GM12878 (cell line): ENCODE results near the gene TRIM7. TPM values are rescaled to one million over a fixed set of nuclear protein-coding genes. Genes with fewer than 3 reads are reported as not detected.

Experiments used
- CHD1 ChIP-seq: IDR thresholded peaks from 2 replicates; pipeline ENCODE4 v1.6.1; 2012; ENCODE audit warnings: low read depth, low read length, improper control_type of control experiment
- ELK1 ChIP-seq: IDR thresholded peaks from 2 replicates; pipeline ENCODE4 v1.6.1; 2012; ENCODE audit warnings: low read depth, low read length, improper control_type of control experiment
- GATAD2B ChIP-seq: fragments of 450-650 bp; conservative IDR thresholded peaks from 2 replicates; pipeline ENCODE4 v1.6.1; 2017; ENCODE audit warnings: low read depth, mild to moderate bottlenecking, moderate library complexity
- HDAC6 ChIP-seq: fragments of 200-600 bp; sonication (generic); IDR thresholded peaks from one replicate; pipeline ENCODE4 v1.8.0; 2017; ENCODE audit warnings: antibody characterized with exemption; ENCODE audit not compliant: unreplicated experiment
- IKZF2 ChIP-seq, 2 experiments: fragments of 450-650 bp; IDR thresholded peaks; 2 replicates each; pipeline ENCODE4 v1.6.1; 2017; ENCODE audit warnings: mild to moderate bottlenecking in 2 of 2, moderate library complexity in 2 of 2
- LARP7 ChIP-seq: fragments of 450-650 bp; IDR thresholded peaks from 2 replicates; pipeline ENCODE4 v1.6.1; 2017; ENCODE audit warnings: mild to moderate bottlenecking
- MEF2A ChIP-seq: IDR thresholded peaks from 2 replicates; pipeline ENCODE4 v1.6.1; 2011; ENCODE audit warnings: low read depth, mild to moderate bottlenecking, low read length, moderate library complexity; ENCODE audit not compliant: insufficient read depth
- MTA2 ChIP-seq: fragments of 450-650 bp; IDR thresholded peaks from 2 replicates; pipeline ENCODE4 v1.6.1; 2016; ENCODE audit warnings: low read depth, mild to moderate bottlenecking, moderate library complexity
- NFIC ChIP-seq: IDR thresholded peaks from 2 replicates; pipeline ENCODE4 v1.6.1; 2012; ENCODE audit warnings: low read depth, mild to moderate bottlenecking, inconsistent platforms, low read length, moderate library complexity
- NR2F1 ChIP-seq: fragments of 450-650 bp; conservative IDR thresholded peaks from 2 replicates; pipeline ENCODE4 v1.6.1; 2017; ENCODE audit warnings: mild to moderate bottlenecking
- PML ChIP-seq: IDR thresholded peaks from 2 replicates; pipeline ENCODE4 v1.6.1; 2012; ENCODE audit warnings: low read length, inconsistent platforms
- SMAD1 ChIP-seq: fragments of 450-650 bp; IDR thresholded peaks from 2 replicates; pipeline ENCODE4 v1.6.1; 2018; ENCODE audit warnings: mild to moderate bottlenecking, low read depth; ENCODE audit not compliant: partially characterized antibody
- SMAD5 ChIP-seq: IDR thresholded peaks from 2 replicates; pipeline ENCODE4 v1.6.1; 2016; ENCODE audit warnings: antibody characterized with exemption, low read depth
- SUPT20H ChIP-seq: IDR thresholded peaks from 2 replicates; pipeline ENCODE4 v1.6.1; 2011; ENCODE audit warnings: low read depth, mild to moderate bottlenecking, low read length, moderate library complexity, borderline replicate concordance; ENCODE audit not compliant: control insufficient read depth
- SUZ12 ChIP-seq: fragments of 200-600 bp; sonication (generic); IDR thresholded peaks from one replicate; pipeline ENCODE4 v1.6.1; 2018; ENCODE audit warnings: antibody characterized with exemption, mild to moderate bottlenecking; ENCODE audit not compliant: unreplicated experiment
- TCF3 ChIP-seq: IDR thresholded peaks from 2 replicates; pipeline ENCODE4 v1.6.1; 2012; ENCODE audit warnings: low read depth, mild to moderate bottlenecking, low read length, borderline replicate concordance; ENCODE audit not compliant: insufficient read depth
- ZBED1 ChIP-seq: IDR thresholded peaks from 2 replicates; pipeline ENCODE4 v1.6.1; 2016; ENCODE audit warnings: borderline replicate concordance
- ZNF384 ChIP-seq: IDR thresholded peaks from 2 replicates; pipeline ENCODE4 v1.6.1; 2012; ENCODE audit warnings: low read depth, mild to moderate bottlenecking, low read length, improper control_type of control experiment, borderline replicate concordance
- polyA plus RNA-seq, 11 experiments: library from polyadenylated mRNA; depleted of rRNA in 4 of 11; unstranded in 6 of 11; stranded (reverse) in 5 of 11; fragments of >200 nt; fragmentation: Nextera tagmentation in 4 of 11; fragmentation: Illumina TruSeq in 1 of 11; extraction: Ambion mirVana in 4 of 11; extraction: Trizol in 1 of 11; gene quantifications; 1 replicate in 1 of 11; 2 replicates in 10 of 11; pipeline versions ENCODE4 v1.2.1 to v1.2.3, GENCODE V29; 2011 to 2016; ENCODE audit warnings: inconsistent platforms in 2 of 11, missing spikeins in 2 of 11, low read depth in 1 of 11
- total RNA-seq, 4 experiments: library from RNA; depleted of rRNA in 3 of 4; stranded (reverse); fragments of >200 nt in 3 of 4; fragmentation: Illumina TruSeq in 1 of 4; extraction: Trizol in 1 of 4; gene quantifications; 2 replicates each; pipeline versions ENCODE4 v1.2.1 to v1.2.3, GENCODE V29; 2013 to 2021
- TF ChIP-seq, protein P1 (sequence below): fragments of 450-650 bp; IDR thresholded peaks from 2 replicates; pipeline ENCODE4 v1.6.1; 2017; ENCODE audit warnings: mild to moderate bottlenecking, low read depth, inconsistent platforms; ENCODE audit not compliant: poor library complexity, severe bottlenecking
- TF ChIP-seq, protein P2 (sequence below): fragments of 450-650 bp; IDR thresholded peaks from 2 replicates; pipeline ENCODE4 v1.6.1; 2018; ENCODE audit warnings: mild to moderate bottlenecking, low read depth, moderate library complexity; ENCODE audit not compliant: partially characterized antibody
- TF ChIP-seq, protein P3 (sequence below): IDR thresholded peaks from 2 replicates; pipeline ENCODE4 v1.6.1; 2012; ENCODE audit warnings: low read depth, low read length, improper control_type of control experiment
- TF ChIP-seq, protein P4 (sequence below): IDR thresholded peaks from 2 replicates; pipeline ENCODE4 v1.6.1; 2012; ENCODE audit warnings: low read length, inconsistent platforms

Gene TRIM7
- total and polyA plus RNA-seq, 10 of the 15 experiments (the other 5 are each of a cell fraction or from before 2014, with no cell fraction given): 0.02 to 1.6 (median 0.41) TPM

- TF ChIP-seq, protein P1, sequence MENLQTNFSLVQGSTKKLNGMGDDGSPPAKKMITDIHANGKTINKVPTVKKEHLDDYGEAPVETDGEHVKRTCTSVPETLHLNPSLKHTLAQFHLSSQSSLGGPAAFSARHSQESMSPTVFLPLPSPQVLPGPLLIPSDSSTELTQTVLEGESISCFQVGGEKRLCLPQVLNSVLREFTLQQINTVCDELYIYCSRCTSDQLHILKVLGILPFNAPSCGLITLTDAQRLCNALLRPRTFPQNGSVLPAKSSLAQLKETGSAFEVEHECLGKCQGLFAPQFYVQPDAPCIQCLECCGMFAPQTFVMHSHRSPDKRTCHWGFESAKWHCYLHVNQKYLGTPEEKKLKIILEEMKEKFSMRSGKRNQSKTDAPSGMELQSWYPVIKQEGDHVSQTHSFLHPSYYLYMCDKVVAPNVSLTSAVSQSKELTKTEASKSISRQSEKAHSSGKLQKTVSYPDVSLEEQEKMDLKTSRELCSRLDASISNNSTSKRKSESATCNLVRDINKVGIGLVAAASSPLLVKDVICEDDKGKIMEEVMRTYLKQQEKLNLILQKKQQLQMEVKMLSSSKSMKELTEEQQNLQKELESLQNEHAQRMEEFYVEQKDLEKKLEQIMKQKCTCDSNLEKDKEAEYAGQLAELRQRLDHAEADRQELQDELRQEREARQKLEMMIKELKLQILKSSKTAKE: no peak
- TF ChIP-seq TCF3: no peak
- TF ChIP-seq, protein P2, sequence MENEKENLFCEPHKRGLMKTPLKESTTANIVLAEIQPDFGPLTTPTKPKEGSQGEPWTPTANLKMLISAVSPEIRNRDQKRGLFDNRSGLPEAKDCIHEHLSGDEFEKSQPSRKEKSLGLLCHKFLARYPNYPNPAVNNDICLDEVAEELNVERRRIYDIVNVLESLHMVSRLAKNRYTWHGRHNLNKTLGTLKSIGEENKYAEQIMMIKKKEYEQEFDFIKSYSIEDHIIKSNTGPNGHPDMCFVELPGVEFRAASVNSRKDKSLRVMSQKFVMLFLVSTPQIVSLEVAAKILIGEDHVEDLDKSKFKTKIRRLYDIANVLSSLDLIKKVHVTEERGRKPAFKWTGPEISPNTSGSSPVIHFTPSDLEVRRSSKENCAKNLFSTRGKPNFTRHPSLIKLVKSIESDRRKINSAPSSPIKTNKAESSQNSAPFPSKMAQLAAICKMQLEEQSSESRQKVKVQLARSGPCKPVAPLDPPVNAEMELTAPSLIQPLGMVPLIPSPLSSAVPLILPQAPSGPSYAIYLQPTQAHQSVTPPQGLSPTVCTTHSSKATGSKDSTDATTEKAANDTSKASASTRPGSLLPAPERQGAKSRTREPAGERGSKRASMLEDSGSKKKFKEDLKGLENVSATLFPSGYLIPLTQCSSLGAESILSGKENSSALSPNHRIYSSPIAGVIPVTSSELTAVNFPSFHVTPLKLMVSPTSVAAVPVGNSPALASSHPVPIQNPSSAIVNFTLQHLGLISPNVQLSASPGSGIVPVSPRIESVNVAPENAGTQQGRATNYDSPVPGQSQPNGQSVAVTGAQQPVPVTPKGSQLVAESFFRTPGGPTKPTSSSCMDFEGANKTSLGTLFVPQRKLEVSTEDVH: no peak
- TF ChIP-seq LARP7: no peak
- TF ChIP-seq MEF2A: no peak
- no peak for TF ChIP-seq MTA2
- TF ChIP-seq PML: peak; percentile 67
- no peak for TF ChIP-seq ELK1
- TF ChIP-seq, protein P3, sequence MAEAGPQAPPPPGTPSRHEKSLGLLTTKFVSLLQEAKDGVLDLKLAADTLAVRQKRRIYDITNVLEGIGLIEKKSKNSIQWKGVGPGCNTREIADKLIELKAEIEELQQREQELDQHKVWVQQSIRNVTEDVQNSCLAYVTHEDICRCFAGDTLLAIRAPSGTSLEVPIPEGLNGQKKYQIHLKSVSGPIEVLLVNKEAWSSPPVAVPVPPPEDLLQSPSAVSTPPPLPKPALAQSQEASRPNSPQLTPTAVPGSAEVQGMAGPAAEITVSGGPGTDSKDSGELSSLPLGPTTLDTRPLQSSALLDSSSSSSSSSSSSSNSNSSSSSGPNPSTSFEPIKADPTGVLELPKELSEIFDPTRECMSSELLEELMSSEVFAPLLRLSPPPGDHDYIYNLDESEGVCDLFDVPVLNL: no peak
- TF ChIP-seq ZBED1: no peak
- no peak for TF ChIP-seq NR2F1
- TF ChIP-seq GATAD2B: no peak
- no peak for TF ChIP-seq SUZ12
- TF ChIP-seq SUPT20H: no peak
- TF ChIP-seq SMAD1: no peak
- no peak for TF ChIP-seq CHD1
- TF ChIP-seq ZNF384: no peak
- no peak for TF ChIP-seq IKZF2 (IDR thresholded peaks at IDR 0.05)
- TF ChIP-seq SMAD5: no peak
- no peak for TF ChIP-seq HDAC6
- TF ChIP-seq, protein P4, sequence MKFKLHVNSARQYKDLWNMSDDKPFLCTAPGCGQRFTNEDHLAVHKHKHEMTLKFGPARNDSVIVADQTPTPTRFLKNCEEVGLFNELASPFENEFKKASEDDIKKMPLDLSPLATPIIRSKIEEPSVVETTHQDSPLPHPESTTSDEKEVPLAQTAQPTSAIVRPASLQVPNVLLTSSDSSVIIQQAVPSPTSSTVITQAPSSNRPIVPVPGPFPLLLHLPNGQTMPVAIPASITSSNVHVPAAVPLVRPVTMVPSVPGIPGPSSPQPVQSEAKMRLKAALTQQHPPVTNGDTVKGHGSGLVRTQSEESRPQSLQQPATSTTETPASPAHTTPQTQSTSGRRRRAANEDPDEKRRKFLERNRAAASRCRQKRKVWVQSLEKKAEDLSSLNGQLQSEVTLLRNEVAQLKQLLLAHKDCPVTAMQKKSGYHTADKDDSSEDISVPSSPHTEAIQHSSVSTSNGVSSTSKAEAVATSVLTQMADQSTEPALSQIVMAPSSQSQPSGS: peak; percentile 34; the same call in 1 of the 2 replicates
- peak; percentile 55 for TF ChIP-seq NFIC
Measured at GRCh38 chr5:181235323-181235688, 30.3 kb upstream of the TRIM7 start (continued).
